Heart left ventricle (tissue), 16 donors: ENCODE data around the gene PARP8. TPM values are rescaled to one million over a fixed set of nuclear protein-coding genes. Genes with fewer than 3 reads are reported as not detected.

ENCODE experiments used
- ATAC-seq, 4 donors: fragments of 200-7000 bp; cut with Tn5 transposase; one replicate each; pipeline ENCODE4 v1.9.1; 2020 to 2022; ENCODE audit warnings: moderate library complexity in 4 of 4, mild to moderate bottlenecking in 3 of 4, moderate number of reproducible peaks in 1 of 4
- DNase-seq, 5 donors: peaks; one replicate each; pipeline ENCODE4 v3.0.0-alpha.2; 2020
- H3K27ac ChIP-seq, 12 donors: fragments of 200-600 bp; sonication (generic) in 4 of 12; one replicate each; pipeline versions ENCODE4 v1.5.0 to v1.8.0; 2016 to 2022; ENCODE audit warnings: mild to moderate bottlenecking in 2 of 12
- H3K27me3 ChIP-seq, 9 donors: fragments of 200-600 bp; sonication (generic) in 2 of 9; one replicate each; pipeline versions ENCODE4 v1.5.1 to v1.8.0; 2016 to 2022; ENCODE audit warnings: mild to moderate bottlenecking in 3 of 9
- H3K36me3 ChIP-seq, 9 donors: fragments of 200-600 bp; sonication (generic) in 2 of 9; one replicate each; pipeline versions ENCODE4 v1.5.0 to v1.8.0; 2018 to 2022; ENCODE audit warnings: mild to moderate bottlenecking in 2 of 9
- H3K4me1 ChIP-seq, 12 donors: fragments of 200-600 bp; sonication (generic) in 4 of 12; one replicate each; pipeline versions ENCODE4 v1.5.0 to v1.8.0; 2016 to 2022; ENCODE audit warnings: mild to moderate bottlenecking in 3 of 12
- H3K4me3 ChIP-seq, 12 donors: fragments of 200-600 bp; sonication (generic) in 4 of 12; one replicate each; pipeline versions ENCODE4 v1.5.0 to v1.8.0; 2017 to 2022; ENCODE audit warnings: mild to moderate bottlenecking in 9 of 12, moderate library complexity in 4 of 12
- H3K9me3 ChIP-seq, 12 donors: fragments of 200-600 bp; sonication (generic) in 4 of 12; one replicate each; pipeline versions ENCODE4 v1.5.0 to v1.8.0; 2016 to 2022; ENCODE audit warnings: mild to moderate bottlenecking in 1 of 12
- CTCF ChIP-seq, 12 donors: fragments of 200-600 bp; sonication (generic) in 4 of 12; IDR thresholded peaks; one replicate each; pipeline versions ENCODE4 v1.5.0 to v1.8.0; 2018 to 2022; ENCODE audit warnings: antibody characterized with exemption in 12 of 12, mild to moderate bottlenecking in 5 of 12
- POLR2A ChIP-seq, 2 donors: fragments of 450-650 bp; IDR thresholded peaks; one replicate each; pipeline ENCODE4 v1.6.1; 2017; ENCODE audit warnings: antibody characterized with exemption in 2 of 2, mild to moderate bottlenecking in 2 of 2, moderate library complexity in 2 of 2
- WGBS, 4 donors: extraction: QIAGEN DNeasy Blood & Tissue Kit in 2 of 4; methylation state at CpG; one replicate each; pipeline versions ENCODE4 v1.1.5 to v1.1.7; 2013 to 2018; 5-methylcytosine and 5-hydroxymethylcytosine counted together
- intact Hi-C, 10 donors: fragments of 100-400 bp; cut with DNase I; formaldehyde crosslinking; loops; one replicate each; pipeline versions ENCODE4 v1.11.1 to v1.14.2; 2022
- polyA plus RNA-seq, 2 donors: library from polyadenylated mRNA; stranded (reverse); fragments of 200-250 nt; gene quantifications; one replicate each; pipeline ENCODE4 v1.2.3, GENCODE V29; 2013
- total RNA-seq, 9 donors: library from RNA; depleted of rRNA in 2 of 9; stranded (reverse); fragments of >200 nt in 2 of 9; fragmentation: NEBNext Ultra II Directional in 3 of 9; extraction: Animal tissue kit (Norgen Biotek cat#: 25700) in 3 of 9; gene quantifications; one replicate each; pipeline versions ENCODE4 v1.1.0 to v1.2.4, GENCODE V29; 2016 to 2023
- donor health status: ischemic (EF 13 %, LVEDD 7.1; RV severe dilation, severe dysfunction).
- donor health status: healthy with polysubstance abuse.
- donor health status: DM: no; HTN: yes; CAD: no.
- donor health status: DM: no; HTN: no; CAD: no.
- donor health status: ischemic (EF 25% LVEDD 6.9; RV normal size, moderate dysfunction).
- donor health status: ischemic (EF 25% LVEDD 5.7; RV mildly dilated, moderate dysfunction).
- donor health status: healthy.
- donor health status: DM: yes; HTN: yes; CAD: no.
- donor health status: ischemic (EF 35%, LVEDD 5.7; RV mildly dilated, moderate dysfunction).
- donor health status: nonischemic (EF 11% LVEDD 7.7; RV severe dilation, severe dysfunction).
- donor health status: DM: yes; HTN: yes; CAD: no.
- donor health status: PGD.
- donor health status: ischemic (EF 29% LVEDD 5.4; RV normal size, mild dysfunction).
- donor health status: nonischemic (EF 23%, LVEDD 6.1; RV moderate dilation, normal function).

PARP8 gene
- total and polyA plus RNA-seq, 11 donors: 1.6 to 22.5 (median 6.0) TPM

- ATAC-seq (no peak), DNase-seq (no peak)
- Histone ChIP-seq H3K27me3 (no peaks in the 10 kb centered on the region), H3K36me3 (no peaks in the 10 kb centered on the region), H3K4me1 (peaks cover 0 to 42% (median 5%) of the 10 kb centered on the region in 12 donors), H3K27ac (peak overlapping the region in 8 of 12 donors; percentile 1 to 71 (median 39)), H3K9me3 (no peaks in the 10 kb centered on the region), H3K4me3 (peak overlapping the region in 9 of 12 donors; percentile 24 to 47 (median 37))
- 66 to 92% (median 86%) methylated on average over 3 of the region's 3 CpGs for WGBS, 4 donors
- intact Hi-C loops: loop anchor here in 7 of 10 donors (5.0 to 10.0 kb wide), 4 partner anchors 78 to 231 kb away; partner anchors contain the start of gene PARP8 (in 6 of the 7)
- no peak for TF ChIP-seq POLR2A (IDR thresholded peaks at IDR 0.05)
- TF ChIP-seq CTCF (IDR thresholded peaks at IDR 0.05): no peak
Measured at GRCh38 chr5:50745221-50745910, 78.9 kb downstream of the PARP8 start.

- H3K9me3 ChIP-seq: no peaks in the 10 kb centered on the region
- H3K4me1 ChIP-seq: peaks cover 0 to 37% (median 5%) of the 10 kb centered on the region in 12 donors
- DNase-seq (no peak), ATAC-seq (no peak)
- no peak overlapping the region for H3K4me3 ChIP-seq
- H3K27ac ChIP-seq: peak overlapping the region in 1 of 12 donors; percentile 4
- TF ChIP-seq POLR2A (IDR thresholded peaks at IDR 0.05): no peak
- no peak for TF ChIP-seq CTCF (IDR thresholded peaks at IDR 0.05)
- intact Hi-C loops: loop anchor here in 7 of 10 donors (5.0 to 10.0 kb wide), 4 partner anchors 82 to 234 kb away; partner anchors contain the start of gene PARP8 (in 6 of the 7)
- H3K27me3 ChIP-seq: no peaks in the 10 kb centered on the region
- no peaks in the 10 kb centered on the region for H3K36me3 ChIP-seq
- WGBS, 4 donors: 53 to 61% (median 56%) methylated on average over 2 of the region's 2 CpGs
Measured at GRCh38 chr5:50749181-50749580, 82.7 kb downstream of the PARP8 start.

GRCh38 chr5:50749873-50750272 is 83.4 kb downstream of the PARP8 start:
- WGBS, 4 donors: 81 to 91% (median 90%) methylated on average over 3 of the region's 3 CpGs
- no peak for ATAC-seq

More at GRCh38 chr5:50749873-50750272, 83.4 kb downstream of the PARP8 start:
- peak overlapping the region in 1 of 12 donors; percentile 9 for H3K27ac ChIP-seq
- no peak for TF ChIP-seq CTCF (IDR thresholded peaks at IDR 0.05)
- no peak for TF ChIP-seq POLR2A (IDR thresholded peaks at IDR 0.05)
- no peaks in the 10 kb centered on the region for H3K9me3 ChIP-seq
- peaks cover 0 to 33% (median 4%) of the 10 kb centered on the region in 12 donors for H3K4me1 ChIP-seq
- intact Hi-C loops: loop anchor here in 8 of 10 donors (5.0 to 10.0 kb wide), 5 partner anchors 83 to 238 kb away; partner anchors contain the start of gene PARP8 (in 7 of the 8)
- DNase-seq: no peak
- no peaks in the 10 kb centered on the region for H3K27me3 ChIP-seq
- H3K36me3 ChIP-seq: no peaks in the 10 kb centered on the region
- H3K4me3 ChIP-seq: no peak overlapping the region
